HG02973 (cell line): Measurements from ENCODE around the gene RAG1.

Experiments used
- ATAC-seq: cut with Tn5 transposase; IDR thresholded peaks from one replicate; pipeline ENCODE4 v1.9.1; 2021; ENCODE audit warnings: moderate library complexity; ENCODE audit not compliant: unreplicated experiment

RAG1 gene

DNA sequence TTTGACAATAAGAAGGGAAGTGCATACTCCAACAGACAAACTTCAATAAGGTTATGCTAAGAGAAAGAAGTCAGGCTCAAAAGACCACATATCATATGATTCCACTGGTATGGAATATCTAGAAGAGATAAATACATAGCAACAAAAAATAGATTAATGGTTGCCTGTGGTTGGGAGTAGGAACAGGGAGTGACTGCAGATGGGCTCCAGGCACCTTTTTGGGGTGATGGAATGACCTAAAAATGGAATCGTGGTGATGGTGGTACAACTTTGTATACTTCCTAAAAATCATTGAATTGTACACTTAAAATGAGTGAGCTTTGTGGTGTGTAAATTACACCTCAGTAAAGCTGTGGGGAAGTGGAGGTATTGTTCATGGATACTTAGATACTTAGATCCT lies 59.2 kb downstream of the RAG1 start:
- ATAC-seq: no peak

GRCh38 chr11:36627471-36627870 lies 59.7 kb downstream of the RAG1 start:
- ATAC-seq: no peak

DNA sequence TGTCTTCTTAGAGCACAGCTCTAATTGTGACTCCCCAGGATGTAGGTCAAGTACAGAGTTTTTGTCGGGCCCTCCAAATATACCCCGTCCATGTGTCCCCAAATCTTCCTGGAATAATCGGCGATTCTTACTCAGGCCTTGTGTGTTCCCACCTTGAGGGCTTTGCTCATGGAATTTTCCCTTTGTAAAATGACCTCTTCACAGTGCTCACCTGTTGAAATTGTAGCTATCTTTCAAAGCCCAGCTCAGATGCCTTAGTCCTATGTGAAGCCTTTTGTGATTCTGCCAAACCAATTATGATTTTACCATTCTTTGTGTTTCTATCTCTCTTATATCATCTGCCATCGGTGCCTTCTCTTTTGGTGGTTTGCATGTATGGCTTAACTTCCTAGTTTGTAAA lies 60.3 kb downstream of the RAG1 start:
- no peak for ATAC-seq

DNA sequence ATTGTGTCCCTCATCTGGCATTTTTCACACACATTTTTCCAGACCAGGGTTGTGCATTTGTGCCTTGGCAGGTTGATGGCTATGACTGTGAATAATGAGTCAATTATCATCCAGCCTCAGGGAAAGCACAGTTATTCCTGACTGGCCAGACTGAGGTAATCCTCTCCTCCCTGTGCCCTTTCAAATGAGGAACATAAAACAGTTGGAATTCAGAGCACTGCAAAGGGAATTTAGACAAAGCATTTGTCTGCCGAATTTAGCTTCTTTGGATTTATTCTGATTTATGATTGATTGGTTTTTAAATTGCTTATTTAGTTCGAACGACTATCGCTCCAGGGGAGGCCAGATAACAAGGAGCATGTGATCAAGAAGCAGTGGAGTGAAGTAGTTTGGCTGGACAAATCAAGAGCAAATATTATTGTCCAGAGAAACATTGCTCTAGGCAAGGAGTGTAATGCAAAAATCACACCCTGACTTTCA lies 61.0 kb downstream of the RAG1 start:
- ATAC-seq: no peak
